ENCODE results near the gene CERS4. TPM values are rescaled to one million over a fixed set of nuclear protein-coding genes. Genes with fewer than 3 reads are reported as not detected.
"Not testable (repeated sequence)": the region's sequence is repeated elsewhere in the genome, so short reads cannot be mapped to it uniquely, and the experiment has no call there.

Gene CERS4
- total and polyA plus RNA-seq, 5 donors, result 10.2 to 20.9 (median 17.7) TPM

GRCh38 chr19:8269724-8270123 is 60.6 kb downstream of the CERS4 start:
- no peaks in the 10 kb centered on the region for H3K4me1 ChIP-seq (ENCODE audit: control insufficient read depth, insufficient read depth, low read length)
- DNase-seq (peak in 1 of 3 donors; percentile 8), ATAC-seq (no peak)
- no peak overlapping the region for H3K4me3 ChIP-seq (ENCODE audit: low read length)
- 85% methylated on average over 3 of the region's 3 CpGs for WGBS
- intact Hi-C loops (cut with DNase I), result no loop called here
- H3K9me3 ChIP-seq (ENCODE audit: control insufficient read depth, low read length), result no peaks in the 10 kb centered on the region
- no peak overlapping the region for H3K27ac ChIP-seq (ENCODE audit: low read length)
- H3K27me3 ChIP-seq (ENCODE audit: control insufficient read depth, insufficient read depth), result no peaks in the 10 kb centered on the region

GRCh38 chr19:8276508-8276907 is 67.3 kb downstream of the CERS4 start:
- peak; percentile 52 to 83 for ATAC-seq
- WGBS, result no CpG with 5 or more reads among the region's 9 CpGs
- intact Hi-C loops (cut with DNase I), result not testable (repeated sequence)

DNA sequence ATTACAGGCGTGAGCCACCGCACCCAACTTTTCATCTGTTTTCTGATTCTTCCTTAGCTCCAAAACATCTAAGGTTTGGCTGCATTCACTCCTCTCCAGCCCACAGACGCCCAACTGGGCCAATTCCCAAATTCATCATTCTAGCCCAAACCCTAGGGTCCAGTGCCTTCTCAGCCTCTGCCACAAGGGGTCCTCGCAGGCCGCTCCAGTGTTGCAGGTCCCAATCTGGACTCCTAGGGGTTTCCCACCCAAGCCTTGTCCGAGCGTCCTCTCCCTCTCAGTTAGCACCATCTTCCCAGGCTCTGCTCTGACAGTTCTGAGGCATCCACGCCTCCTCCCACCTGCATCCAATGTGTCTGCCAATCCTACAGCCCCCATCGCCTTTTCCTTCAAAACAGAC is 82.2 kb downstream of the CERS4 start:
- peak; percentile 47 to 80 for ATAC-seq
- WGBS, result no CpG with 5 or more reads among the region's 9 CpGs
- intact Hi-C loops (cut with DNase I), result not testable (repeated sequence)

More at GRCh38 chr19:8276508-8276907, 67.3 kb downstream of the CERS4 start:
- not testable (repeated sequence) for H3K27me3 ChIP-seq (ENCODE audit: control insufficient read depth, insufficient read depth); H3K9me3 ChIP-seq (ENCODE audit: control insufficient read depth, low read length); H3K4me3 ChIP-seq (ENCODE audit: low read length); DNase-seq; H3K27ac ChIP-seq (ENCODE audit: low read length); H3K4me1 ChIP-seq (ENCODE audit: control insufficient read depth, insufficient read depth, low read length)

GRCh38 chr19:8302357-8302691 is 93.2 kb downstream of the CERS4 start:
- H3K27ac ChIP-seq (ENCODE audit: low read length), result no peak overlapping the region

More for the DNA sequence above, 82.2 kb downstream of the CERS4 start:
- DNase-seq; H3K9me3 ChIP-seq (ENCODE audit: control insufficient read depth, low read length); H3K27me3 ChIP-seq (ENCODE audit: control insufficient read depth, insufficient read depth); H3K4me1 ChIP-seq (ENCODE audit: control insufficient read depth, insufficient read depth, low read length); H3K4me3 ChIP-seq (ENCODE audit: low read length); H3K27ac ChIP-seq (ENCODE audit: low read length): not testable (repeated sequence)

DNA sequence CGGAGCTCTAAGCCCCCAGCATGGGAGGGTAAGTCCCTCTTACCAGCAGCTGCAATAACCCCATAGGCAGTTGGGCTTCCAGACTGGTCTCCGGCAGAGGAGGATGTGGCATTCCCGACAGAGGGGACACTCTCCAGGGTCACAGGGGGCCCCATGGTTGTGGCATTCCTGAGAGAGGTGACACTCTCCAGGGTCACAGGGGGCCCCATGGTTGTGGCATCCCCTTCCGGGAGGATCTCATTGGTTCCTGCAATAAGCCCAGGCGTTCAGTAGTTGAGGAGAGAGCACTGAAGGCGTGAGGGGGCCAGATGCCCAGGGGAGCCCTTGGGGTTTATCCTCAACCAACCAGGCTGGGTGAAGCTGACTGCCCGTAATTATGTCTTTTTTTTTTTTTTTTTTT is 93.6 kb downstream of the CERS4 start:
- Histone ChIP-seq H3K9me3 (ENCODE audit: control insufficient read depth, low read length) (no peaks in the 10 kb centered on the region), H3K27ac (ENCODE audit: low read length) (no peak overlapping the region), H3K4me3 (ENCODE audit: low read length) (no peak overlapping the region), H3K4me1 (ENCODE audit: control insufficient read depth, insufficient read depth, low read length) (peaks cover 2% of the 10 kb centered on the region), H3K27me3 (ENCODE audit: control insufficient read depth, insufficient read depth) (no peaks in the 10 kb centered on the region)
- intact Hi-C loops (cut with DNase I), result no loop called here
- peak in 1 of 3 donors; percentile 15 for DNase-seq
- ATAC-seq, result no peak
- WGBS, result 66% methylated on average over 7 of the region's 7 CpGs

More at GRCh38 chr19:8302357-8302691, 93.2 kb downstream of the CERS4 start:
- Histone ChIP-seq H3K4me3 (ENCODE audit: low read length) (no peak overlapping the region), H3K4me1 (ENCODE audit: control insufficient read depth, insufficient read depth, low read length) (peaks cover 2% of the 10 kb centered on the region), H3K27me3 (ENCODE audit: control insufficient read depth, insufficient read depth) (no peaks in the 10 kb centered on the region), H3K9me3 (ENCODE audit: control insufficient read depth, low read length) (no peaks in the 10 kb centered on the region)
- ATAC-seq, result peak; percentile 62 to 67
- WGBS, result 34% methylated on average over 11 of the region's 11 CpGs
- DNase-seq, result peak in 2 of 3 donors; percentile 81 to 85
- intact Hi-C loops (cut with DNase I), result no loop called here

DNA sequence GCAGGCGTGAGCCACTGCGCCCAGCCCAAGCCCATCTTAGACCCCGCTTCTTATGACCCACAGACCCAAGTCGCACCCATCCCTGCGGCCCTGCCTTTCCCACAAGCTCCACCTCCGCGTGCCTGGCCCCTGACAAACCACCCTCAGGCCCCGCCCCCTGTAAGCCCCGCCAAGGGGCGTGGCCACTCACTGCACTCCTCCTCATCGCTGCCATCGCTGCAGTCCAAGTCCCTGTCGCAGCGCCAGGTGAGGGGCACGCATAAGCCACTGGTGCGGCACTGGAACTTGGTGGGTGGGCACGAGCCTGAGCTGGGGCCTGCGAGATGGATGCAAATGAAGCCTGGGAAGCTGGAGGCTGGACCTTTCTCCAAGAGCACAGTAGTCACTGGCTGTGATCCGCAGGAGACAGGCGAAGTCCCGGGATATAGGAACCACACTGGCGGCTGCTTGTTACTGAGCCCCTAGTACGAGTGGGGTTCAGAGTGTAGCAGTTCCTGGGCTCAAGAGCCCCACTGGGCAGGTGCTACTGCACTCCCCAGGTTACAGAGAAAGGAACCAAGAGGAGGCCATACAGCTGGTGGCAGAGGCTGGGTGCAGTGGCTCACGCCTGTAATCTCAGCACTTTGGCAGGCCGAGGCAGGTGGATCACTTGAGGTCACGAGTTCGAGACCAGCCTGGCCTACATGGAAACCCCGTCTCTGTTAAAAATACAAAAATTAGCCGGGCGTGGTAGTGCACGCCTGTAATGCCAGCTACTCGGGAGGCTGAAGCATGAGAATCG is 95.9 kb downstream of the CERS4 start:
- Histone ChIP-seq H3K27me3 (ENCODE audit: control insufficient read depth, insufficient read depth) (no peaks in the 10 kb centered on the region), H3K9me3 (ENCODE audit: control insufficient read depth, low read length) (no peaks in the 10 kb centered on the region), H3K27ac (ENCODE audit: low read length) (no peak overlapping the region), H3K4me3 (ENCODE audit: low read length) (no peak overlapping the region), H3K4me1 (ENCODE audit: control insufficient read depth, insufficient read depth, low read length) (peaks cover 2% of the 10 kb centered on the region)
- DNase-seq (peak in 2 of 3 donors; percentile 70 to 71), ATAC-seq (no peak)
- intact Hi-C loops (cut with DNase I), result no loop called here
- WGBS, result 86% methylated on average over 33 of the region's 33 CpGs

DNA sequence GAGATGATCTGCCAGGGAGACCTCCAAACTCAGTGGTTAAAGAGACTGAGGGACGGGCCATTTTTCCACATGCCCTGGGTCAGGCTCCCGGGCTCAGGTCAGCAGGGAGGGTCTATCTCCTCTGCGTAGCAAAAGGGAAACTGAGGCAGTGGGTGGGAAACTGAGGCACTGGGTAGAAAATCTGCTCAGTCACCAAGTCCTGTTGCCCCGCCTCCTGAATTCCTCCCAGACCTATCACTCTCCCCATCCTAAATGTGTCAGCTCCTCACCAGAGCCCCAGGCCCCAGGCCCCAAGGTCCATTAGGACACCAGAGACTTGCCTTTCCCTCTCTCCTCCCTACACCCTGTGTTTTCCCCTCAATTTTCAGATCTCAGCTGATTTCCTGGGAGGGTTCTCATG is 96.6 kb downstream of the CERS4 start:
- intact Hi-C loops (cut with DNase I), result no loop called here
- peak in 1 of 3 donors; percentile 18 for DNase-seq

GRCh38 chr19:8306235-8307054 is 97.3 kb downstream of the CERS4 start:
- intact Hi-C loops (cut with DNase I), result no loop called here
- DNase-seq (peak in 1 of 3 donors; percentile 57), ATAC-seq (no peak)
- H3K4me1 ChIP-seq (ENCODE audit: control insufficient read depth, insufficient read depth, low read length), result peaks cover 2% of the 10 kb centered on the region
- no peaks in the 10 kb centered on the region for H3K9me3 ChIP-seq (ENCODE audit: control insufficient read depth, low read length)
- H3K27ac ChIP-seq (ENCODE audit: low read length), result no peak overlapping the region
- 65% methylated on average over 17 of the region's 17 CpGs for WGBS
- no peak overlapping the region for H3K4me3 ChIP-seq (ENCODE audit: low read length)
- H3K27me3 ChIP-seq (ENCODE audit: control insufficient read depth, insufficient read depth), result no peaks in the 10 kb centered on the region

More for the DNA sequence above, 96.6 kb downstream of the CERS4 start:
- H3K27me3 ChIP-seq (ENCODE audit: control insufficient read depth, insufficient read depth), result no peaks in the 10 kb centered on the region
- H3K4me1 ChIP-seq (ENCODE audit: control insufficient read depth, insufficient read depth, low read length), result peaks cover 2% of the 10 kb centered on the region
- no peak overlapping the region for H3K27ac ChIP-seq (ENCODE audit: low read length)
- H3K9me3 ChIP-seq (ENCODE audit: control insufficient read depth, low read length), result no peaks in the 10 kb centered on the region
- no peak for ATAC-seq
- WGBS, result 97% methylated on average over 4 of the region's 4 CpGs
- no peak overlapping the region for H3K4me3 ChIP-seq (ENCODE audit: low read length)

DNA sequence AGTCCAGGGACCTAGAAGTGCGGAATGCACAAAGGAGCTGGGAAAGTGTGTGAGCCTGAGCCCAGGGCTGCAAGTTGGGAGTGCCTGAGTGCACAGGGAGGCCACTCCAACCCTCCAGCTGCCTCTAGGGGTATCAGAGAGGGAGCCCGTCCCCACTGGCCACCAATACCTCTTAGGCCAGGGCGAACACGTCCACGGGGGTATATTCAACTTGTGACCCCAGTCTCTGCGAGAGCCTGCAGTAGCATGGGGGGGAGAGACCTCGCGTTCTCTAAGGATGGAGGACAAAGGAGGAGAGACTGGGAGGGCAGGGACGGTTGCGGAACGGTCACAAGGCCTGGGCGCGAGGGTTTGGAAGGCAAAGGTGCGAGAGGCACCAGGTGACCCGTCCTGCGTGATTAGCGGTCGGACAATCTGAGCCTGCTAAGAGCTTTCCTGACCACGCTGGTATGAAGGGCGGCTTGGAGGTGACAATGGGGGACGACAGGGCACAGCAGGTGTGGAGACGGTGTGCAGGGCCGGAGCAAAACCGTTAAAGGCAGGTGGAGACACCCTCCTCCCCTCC is 98.3 kb downstream of the CERS4 start:
- Histone ChIP-seq H3K4me3 (ENCODE audit: low read length) (peak overlapping the region; percentile 47), H3K9me3 (ENCODE audit: control insufficient read depth, low read length) (no peaks in the 10 kb centered on the region), H3K4me1 (ENCODE audit: control insufficient read depth, insufficient read depth, low read length) (peaks cover 2% of the 10 kb centered on the region), H3K27ac (ENCODE audit: low read length) (no peak overlapping the region), H3K27me3 (ENCODE audit: control insufficient read depth, insufficient read depth) (no peaks in the 10 kb centered on the region)
- 17% methylated on average over 24 of the region's 24 CpGs for WGBS
- DNase-seq (peak in 1 of 3 donors; percentile 49), ATAC-seq (peak in 1 of 2 donors; percentile 2)
- intact Hi-C loops (cut with DNase I), result no loop called here

DNA sequence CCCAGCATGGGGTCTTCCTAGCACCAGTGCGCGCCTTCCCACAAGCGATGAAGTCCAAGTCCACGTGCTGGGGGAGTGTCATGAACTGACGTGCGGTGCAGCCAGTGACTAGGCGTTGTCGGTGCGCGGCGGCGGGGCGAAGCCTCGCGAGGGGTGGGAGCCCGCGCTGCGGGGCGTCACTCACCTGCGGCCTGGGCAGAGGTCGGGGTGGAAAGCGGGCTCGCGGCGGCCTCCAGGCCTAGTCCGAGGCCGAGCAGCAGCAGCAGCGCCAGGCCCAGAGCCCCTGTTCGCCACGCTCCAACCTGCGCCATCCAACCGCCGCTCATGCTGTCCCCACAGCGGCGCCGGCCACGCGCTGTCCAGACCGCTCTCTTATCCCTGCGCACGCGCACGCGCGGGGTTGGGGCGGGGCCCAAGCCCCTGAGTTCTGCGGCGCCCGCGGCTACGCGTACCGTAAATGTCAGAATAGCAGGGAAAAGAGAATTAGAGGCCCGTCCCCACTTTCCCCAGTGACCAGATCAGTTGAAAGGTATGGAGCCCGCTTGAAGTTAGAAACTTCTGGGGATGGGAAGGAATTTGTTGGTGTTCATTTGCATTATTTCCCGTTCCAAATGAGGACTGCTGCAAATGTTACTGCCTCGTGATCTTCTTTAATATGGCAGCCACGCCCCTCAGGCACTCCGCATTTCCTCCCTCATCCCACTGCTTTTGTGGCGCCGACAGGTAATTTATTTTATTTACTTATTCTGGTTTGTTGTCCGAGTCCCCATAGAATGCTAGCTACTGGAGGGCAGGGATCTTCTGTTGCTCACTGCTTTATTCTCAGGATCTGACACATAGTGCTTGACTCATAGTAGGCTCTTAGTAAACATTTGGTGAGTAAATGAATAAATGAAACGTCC is 99.0 kb downstream of the CERS4 start, which contains the start of gene CD320:
TSS of gene CD320 (minus strand) at position 394 of the 902 bp plus-strand sequence. CDS start at position 326, 68 bp downstream.
- H3K9me3 ChIP-seq (ENCODE audit: control insufficient read depth, low read length), result no peaks in the 10 kb centered on the region
- peak; percentile 95 to 96 for ATAC-seq
- WGBS, result under 1% methylated on average over 63 of the region's 63 CpGs
- H3K4me3 ChIP-seq (ENCODE audit: low read length), result peak within 1 kb of the TSS; percentile 47
- H3K27ac ChIP-seq (ENCODE audit: low read length), result peak within 1 kb of the TSS; percentile 25
- intact Hi-C loops (cut with DNase I), result no loop called here
- H3K4me1 ChIP-seq (ENCODE audit: control insufficient read depth, insufficient read depth, low read length), result peaks cover 2% of the 10 kb centered on the region
- peak; percentile 93 to 97 (median 97) for DNase-seq
- H3K27me3 ChIP-seq (ENCODE audit: control insufficient read depth, insufficient read depth), result no peaks in the 10 kb centered on the region

Data from right cardiac atrium (tissue), 5 donors.